ENCODE measurements around the gene FAM13B. TPM values are rescaled to one million over a fixed set of nuclear protein-coding genes. Genes with fewer than 3 reads are reported as not detected.
"Not testable (repeated sequence)": the region's sequence is repeated elsewhere in the genome, so short reads cannot be mapped to it uniquely, and the experiment has no call there.

The FAM13B gene
- polyA plus RNA-seq, 1 donor = 24.6 TPM

DNA sequence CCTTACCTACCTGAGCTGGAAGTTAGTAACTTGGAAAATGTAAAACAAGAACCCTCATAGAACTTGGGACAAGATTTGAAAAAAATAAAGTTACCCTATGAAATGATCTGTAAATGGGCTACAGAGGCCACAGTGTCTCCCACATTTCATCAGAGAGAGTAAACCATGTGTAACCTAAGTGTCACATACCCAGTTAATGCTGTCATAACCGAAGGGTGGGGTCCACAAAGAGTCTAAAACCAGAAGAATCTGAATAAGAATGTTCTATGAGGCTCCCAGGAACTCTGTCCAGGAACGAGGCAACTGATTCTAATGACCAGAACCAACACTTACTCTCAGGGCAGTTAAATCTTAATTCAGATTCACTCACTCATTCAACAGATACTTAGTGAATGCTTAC lies 1.0 kb upstream of the FAM13B start:
- DNase-seq = no peak

DNA sequence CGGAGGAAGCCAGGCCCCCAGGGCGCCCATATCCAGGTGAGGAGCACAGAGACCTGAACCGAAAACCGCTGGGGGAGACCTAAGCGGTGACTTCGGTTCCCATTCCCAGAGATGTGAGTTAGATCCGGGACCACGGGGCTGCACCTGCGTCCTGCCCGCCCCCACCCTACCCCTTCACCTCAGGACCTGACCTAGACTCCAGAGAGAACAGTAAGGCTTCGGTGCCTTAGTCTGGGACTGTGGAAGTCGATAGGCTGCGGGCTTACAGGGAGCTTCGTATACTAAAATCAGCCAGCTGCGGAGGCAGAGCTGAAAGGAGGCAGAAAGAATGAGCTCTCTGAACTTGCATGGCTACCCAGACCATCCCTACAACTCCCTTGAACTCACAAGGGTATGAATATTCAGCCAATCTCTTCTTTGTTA lies 518 bp upstream of the FAM13B start:
- no peak for DNase-seq

DNA sequence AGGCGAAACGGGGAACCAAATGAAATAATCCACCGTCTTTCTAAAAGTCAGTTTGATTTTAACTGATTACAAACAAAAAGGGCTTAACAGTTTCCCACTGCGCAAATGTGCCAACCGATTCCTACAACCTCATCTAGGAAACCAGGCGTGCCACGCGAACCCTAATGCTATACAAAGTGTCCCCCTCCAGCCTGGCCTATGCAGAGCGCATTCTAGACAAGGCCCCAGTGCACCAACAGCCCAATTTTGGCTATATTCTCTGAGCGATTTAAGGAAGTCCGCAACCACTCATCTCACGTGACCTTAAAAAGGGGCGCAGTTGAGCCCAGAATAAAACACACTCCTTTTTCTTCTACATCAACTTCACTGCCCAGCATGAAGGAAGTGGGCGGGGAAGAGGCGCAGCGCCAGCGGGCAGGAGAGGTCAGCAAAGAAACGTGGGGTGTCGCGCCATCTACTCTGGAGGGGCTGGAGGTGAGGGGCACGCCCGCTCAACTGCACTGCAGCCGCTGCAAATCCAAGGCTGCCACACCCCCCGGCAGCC lies 779 bp downstream of the FAM13B start:
- peak; percentile 60 for DNase-seq

DNA sequence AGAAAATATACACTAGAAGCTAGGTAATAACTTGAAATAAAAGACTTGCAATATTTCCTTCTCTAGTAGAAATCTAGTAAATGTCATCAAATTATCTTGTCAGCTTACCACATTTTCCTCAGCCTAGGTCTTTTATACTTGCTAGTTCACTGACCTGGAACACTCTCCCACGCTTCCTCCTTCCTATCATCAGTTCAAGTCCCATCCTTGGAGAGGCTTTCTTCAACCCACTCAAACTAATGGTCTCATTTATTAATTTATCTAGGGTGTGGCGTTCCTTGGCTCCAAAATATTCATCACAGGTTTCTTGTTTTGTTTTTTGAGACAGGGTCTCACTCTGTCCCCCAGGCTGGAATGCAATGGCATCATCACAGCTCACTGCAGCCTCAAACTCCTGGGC lies 2.9 kb downstream of the FAM13B start:
- DNase-seq = no peak

DNA sequence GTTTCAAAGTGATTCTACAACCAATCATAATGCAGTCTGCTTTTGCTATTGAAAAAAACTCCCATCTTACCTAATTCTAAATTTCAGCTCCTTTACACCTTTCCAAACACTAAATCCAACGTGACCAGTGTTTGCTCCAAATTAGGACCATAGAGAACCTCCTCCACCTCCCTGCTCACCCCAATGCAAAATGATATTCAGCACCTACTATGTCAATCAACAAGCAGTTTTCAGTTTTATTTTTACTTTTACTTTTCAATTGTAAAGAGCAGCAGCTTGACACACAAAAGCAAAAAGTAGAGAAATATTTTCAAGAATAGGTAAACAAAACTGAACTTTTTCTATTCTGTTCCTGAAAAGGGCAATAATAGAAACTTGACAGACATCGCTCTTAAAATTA lies 3.4 kb downstream of the FAM13B start:
- DNase-seq = no peak

DNA sequence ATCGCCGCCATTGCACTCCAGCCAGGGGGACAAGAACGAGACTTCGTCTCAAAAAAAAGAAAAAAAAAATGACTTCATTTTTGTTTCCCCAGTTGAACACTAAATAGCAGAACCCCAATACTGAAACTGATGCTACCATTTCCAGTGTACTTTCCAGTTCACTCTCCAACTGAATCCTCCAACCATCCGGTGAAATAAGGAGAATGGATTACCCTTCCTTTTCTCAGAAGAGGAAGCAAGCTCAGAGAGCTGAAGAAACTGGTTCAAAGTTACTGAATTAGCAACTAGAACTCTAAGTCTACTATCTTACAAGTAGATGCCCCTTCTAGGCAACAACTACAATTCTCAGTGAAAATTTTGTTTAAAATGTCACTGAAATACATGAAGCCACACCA lies 3.9 kb downstream of the FAM13B start:
- DNase-seq = no peak

DNA sequence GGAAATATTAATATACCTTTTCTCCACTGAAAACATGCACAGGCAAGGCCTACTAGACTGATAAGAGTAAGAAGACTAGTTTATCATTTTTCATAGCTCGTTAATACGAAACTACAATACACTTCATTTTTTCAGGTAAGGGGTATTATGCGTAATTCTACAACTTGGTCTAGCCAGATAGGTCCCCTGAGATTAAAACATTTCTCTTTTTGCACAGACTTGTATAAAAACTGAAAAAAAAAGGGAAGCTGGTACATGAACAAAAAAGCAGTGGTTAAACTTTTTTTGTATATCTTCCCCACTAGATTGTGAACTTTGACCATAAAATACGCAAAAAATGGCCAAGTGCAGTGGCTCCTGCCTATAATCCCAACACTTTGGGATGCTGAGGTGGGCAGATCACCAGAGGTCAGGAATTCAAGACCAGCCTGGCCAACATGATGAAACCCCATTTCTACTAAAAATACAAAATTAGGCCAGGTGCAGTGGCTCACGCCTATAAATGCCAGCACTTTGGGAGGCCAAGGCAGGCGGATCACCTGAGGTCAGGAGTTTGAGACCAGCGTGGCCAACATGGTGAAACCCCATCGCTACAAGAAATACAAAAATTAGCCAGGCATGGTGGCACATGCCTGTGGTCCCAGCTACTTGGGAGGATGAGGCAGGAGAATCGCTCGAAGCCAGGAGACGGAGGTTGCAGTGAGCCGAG lies 4.5 kb downstream of the FAM13B start:
- not testable (repeated sequence) for DNase-seq

DNA sequence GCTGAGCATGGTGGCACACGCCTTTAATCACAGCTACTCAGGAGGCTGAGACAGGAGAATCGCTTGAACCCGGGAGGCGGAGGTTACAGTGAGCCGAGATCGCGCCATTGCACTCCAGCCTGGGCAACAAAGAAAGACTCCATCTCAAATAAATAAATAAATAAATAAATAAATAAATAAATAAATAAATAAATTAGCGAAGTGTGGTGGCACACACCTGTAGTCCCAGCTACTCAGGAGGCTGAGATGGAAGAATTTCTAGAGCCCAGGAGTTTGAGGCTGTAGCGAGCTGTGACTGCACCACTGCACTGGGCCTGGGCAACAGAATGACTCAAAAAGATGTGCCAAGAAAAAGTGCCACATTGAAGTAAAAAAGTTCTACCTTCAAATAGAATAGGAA lies 6.1 kb downstream of the FAM13B start:
- DNase-seq = not testable (repeated sequence)

DNA sequence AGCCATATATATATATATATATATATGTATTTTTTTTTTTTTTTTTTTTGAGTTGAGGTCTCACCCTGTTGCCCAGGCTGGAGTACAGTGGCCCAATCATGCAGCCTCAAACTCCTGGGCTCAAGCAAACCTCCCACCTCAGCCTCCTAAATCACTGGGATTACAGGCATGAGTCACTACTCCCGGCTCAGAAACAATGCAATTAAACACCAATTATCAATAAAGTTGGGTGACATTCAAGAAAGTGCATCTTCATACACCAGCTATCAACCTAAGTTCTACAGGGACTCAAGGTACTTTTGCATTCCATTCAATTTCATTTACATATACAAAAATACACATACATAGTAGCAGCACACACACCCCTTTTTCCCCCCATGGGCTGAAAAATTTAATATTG lies 7.6 kb downstream of the FAM13B start:
- no peak for DNase-seq

DNA sequence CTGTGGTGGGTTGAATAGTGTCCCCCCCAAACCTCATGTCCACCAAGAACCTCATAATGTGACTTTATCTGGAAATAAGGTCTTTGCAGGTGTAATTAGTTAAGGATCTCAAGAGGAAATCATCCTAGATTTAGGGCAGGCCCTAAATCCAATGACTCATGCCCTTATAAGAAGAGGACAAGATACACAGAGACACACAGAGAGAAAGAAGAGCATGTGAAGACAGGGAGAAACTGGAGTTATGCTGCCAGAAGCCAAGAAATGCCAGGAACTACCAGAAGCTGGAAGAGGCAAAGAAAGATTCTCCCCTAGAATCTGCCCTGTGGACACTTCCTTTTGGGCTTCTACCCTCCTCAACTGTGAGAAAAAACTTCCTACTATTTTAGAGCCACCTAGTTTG lies 8.8 kb downstream of the FAM13B start:
- no peak for DNase-seq

DNA sequence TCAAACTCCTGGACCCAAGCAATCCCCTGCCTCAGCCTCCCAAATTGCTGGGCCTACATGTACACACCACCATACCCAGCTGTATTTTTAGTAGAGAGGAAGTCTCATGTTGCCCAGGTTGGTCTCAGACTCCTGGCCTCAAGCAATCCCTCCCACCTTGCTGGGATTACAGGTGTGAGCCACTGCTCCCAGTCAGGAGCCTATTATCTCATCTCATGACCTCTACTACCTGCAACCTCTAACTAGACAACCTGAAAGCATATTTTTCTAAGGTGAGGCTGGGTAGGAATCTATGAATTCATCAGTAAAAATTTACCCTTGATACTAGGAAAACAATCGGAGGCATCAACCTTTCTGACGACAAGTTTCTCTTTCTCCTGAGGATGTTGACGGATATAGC lies 10.0 kb downstream of the FAM13B start:
- DNase-seq = no peak

DNA sequence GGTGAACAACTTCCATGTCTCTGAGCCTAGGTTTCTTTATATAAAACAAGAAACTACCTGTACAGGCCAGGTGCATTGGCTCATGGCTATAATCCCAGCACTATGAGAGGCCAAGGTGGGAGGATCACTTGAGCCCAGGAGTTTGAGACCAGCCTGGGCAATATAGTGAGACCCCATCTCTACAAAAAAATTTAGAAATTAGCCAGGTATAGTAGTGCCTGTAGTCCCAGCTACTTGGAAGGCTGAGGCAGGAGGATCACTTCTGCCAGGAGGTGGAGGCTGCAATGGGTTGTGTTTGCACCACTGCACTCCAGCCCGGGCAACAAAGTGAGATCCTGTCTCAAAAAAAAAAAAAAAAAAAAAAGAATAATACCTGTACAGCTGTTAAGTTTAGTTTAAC lies 11.1 kb downstream of the FAM13B start:
- DNase-seq = no peak

DNA sequence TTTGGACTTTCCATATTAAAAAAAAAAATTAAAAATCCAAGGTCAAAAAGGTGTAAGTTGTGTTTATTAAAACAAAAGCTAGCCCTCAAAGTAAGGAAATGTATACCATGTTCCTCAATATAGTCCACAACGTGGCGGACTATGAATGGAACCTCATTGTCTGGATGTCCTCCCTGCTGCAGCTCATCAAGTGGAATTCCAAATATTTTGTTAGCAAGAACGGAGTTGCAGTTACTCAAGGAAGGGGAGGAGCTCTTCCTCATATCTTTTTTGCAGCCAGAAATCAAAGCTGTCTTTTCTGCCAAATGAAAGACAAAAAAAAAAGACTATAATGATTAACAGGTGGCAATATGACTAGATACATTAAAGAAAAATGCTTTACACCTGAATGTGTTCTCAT lies 14.0 kb downstream of the FAM13B start:
- no peak for DNase-seq

DNA sequence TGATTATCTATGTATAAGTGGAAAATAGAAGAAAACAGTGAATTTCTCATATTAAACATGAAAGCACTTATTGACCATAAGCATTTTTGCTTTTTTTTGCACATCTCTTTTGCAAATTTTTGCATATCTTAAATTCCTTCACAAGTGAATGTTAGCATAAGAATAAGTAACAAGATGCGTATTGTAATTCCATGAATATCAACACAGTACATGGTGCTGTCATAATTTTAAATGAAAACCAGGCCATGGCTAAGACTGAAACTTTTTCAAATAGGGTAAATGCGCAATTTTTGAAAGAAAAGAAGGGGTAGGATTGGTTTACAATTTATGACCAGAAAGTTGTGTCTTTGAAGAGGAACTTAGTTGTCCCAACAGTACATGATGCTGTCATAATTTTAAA lies 17.0 kb downstream of the FAM13B start:
- no peak for DNase-seq

DNA sequence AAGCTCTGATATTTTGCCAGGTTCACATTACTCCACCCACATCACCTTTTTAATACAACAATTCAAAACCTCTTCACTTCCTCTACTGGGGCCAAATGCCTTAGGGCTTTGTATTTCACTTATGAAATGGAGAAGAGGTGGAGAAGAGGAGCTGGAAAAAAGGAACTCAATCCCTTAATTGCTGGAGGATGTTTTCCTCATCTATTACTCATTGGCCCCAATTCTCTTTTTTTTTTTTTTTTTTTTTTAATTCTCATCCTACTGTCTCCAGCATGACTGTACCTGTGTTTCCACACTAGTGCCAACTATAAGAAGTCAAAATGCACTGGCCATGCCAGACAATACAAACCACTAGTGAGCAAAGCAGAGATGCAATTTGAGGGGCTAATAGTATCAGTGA lies 20.9 kb downstream of the FAM13B start:
- no peak for DNase-seq

DNA sequence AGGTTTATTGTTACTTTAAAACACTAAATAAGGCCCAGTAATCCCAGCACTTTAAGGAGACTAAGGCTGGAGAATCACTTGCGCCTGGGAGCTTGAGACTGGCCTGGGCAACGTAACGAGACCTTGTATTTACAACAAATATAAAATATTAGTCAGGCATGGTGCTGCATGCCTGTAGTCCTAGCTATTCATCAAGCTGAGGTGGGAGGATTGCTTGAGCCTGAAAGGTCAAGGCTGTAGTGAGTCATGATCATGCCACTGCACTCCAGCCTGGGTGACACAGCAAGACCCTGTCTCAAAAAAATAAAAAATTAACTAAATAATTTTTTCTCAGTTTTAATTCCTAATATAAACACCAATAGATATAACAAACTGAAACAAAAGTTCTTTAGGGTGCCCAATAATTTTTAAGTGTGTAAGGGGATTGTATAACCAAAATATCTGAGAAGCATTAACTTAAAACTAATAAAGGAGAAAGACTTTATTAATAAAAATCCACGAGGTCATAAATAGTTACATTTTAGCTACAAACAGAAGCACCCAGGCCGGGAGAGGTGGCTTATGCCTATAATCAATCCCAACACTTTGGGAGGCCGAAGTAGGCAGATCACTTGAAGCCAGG lies 32.7 kb downstream of the FAM13B start:
- no peak for DNase-seq

DNA sequence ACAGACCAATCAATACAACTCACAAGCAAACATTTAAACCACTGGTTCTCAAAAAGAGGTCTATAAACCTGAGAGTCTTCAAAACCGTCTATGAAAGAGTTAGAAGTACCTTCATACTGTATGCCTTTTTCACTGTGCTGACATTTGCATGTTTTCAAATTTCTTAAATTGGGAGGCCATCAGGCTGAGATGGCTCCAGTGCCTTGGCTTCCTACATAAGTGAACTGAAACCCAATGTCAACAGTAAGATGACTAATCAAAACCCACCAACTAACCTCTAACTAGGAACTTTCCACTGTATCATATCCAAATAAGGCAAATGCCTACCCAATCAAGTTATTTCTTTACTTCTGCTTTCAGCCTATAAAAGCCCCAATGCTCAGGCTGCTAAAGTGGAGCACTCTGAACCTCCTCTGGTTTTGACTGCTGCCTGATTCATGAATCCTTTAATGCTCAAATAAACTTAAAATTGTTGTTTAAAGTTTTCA lies 35.1 kb downstream of the FAM13B start:
- no peak for DNase-seq

DNA sequence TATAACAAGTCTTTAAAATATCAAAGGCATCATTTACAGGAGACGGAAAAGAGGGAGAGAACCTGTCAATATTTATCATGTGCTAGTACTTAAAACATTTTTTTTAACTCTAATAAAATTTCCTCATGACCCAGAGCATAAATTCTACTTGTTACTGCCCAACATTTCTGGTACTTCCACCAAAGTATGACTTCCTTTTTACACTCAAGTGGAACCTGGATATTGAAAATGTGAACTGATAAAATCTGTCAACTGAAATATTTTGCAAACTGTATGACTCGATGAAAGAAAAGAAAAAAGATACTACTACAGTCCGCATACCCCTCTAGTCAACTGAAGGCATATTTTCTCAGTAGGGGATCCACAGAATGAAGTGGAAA lies 37.1 kb downstream of the FAM13B start:
- no peak for DNase-seq

DNA sequence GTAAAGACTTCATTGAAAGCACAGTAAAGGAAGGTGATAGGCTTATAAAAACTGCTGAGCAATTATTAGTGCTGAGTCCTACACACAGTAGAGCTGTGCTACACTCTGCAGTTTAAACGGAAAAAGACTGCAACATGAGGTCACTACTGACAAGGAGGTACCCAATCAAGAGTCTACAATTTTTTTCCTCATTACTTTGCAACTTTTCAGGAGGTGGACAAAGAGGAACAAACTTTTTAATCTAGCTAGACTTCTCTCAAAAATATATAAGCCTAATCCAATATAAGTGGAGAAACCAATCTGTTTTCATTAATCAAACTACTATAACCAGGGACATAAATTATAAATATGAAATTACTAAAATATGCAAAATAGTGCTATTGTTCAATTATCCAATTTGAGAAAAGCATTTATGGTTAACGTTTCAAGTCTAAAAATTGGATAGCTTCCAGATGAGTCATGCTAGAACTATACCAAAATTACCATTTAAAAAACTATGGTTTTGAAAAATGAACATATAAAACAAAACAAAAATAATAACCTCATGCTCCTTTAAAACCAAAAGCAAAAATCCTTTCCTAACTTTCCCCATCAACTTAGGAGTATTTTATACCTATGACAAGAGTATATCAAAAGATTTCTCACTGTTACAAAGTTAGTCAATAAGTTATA lies 37.7 kb downstream of the FAM13B start:
- DNase-seq = peak; percentile 1

DNA sequence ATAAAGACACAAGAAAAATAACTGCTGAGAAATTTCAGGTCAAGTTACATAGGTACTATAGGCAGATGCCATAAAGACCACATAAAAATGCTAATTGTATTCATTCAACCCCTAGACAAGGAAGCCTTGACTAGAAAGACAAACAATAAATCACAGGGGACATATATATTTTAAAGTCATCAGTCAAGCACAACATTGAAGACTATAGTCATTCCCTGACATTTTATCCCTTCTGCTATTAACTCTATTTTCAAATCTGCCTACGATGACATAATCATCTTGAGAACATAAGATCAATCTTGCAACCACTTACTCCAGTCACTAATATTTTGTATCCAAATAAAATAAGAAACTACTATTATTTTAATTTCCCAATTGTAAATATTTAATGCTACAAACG lies 38.3 kb downstream of the FAM13B start:
- no peak for DNase-seq

DNA sequence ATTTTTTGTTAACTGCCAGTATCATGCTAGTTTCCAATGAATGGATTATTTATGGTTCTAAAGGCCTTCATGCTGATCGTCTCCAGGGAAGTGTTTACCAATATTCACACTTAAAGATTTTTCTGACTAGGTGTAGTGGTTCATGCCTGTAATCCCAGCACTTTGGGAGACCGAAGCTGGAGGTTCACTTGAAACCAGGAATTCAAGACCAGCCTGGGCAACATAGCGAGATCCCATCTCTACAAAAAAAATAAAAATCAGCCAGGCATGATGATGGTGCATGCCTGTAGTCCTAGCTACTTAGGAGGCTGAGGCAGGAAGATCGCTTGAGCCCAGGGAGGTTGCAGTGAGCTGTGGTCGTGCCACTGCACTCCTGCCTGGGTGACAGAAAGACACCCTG lies 43.5 kb downstream of the FAM13B start:
- DNase-seq = no peak

DNA sequence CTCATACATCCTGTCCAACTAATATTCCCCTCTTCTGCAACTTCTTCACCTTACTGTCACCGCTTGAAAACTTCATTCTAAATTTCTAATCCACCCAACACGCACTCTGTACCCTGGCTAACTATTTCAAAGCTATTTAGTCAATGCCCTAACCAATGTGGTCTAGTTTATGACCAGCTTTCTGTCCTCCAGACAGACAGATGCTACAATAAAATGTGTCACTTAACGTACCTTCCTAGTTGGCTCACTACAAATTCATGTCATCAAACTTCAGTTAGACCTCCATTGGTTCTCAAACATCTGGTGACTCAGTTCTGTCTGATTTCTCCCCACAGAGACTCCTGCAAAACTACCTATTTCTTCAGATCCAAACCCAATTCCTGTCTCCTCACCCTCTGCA lies 57.7 kb downstream of the FAM13B start:
- no peak for DNase-seq

DNA sequence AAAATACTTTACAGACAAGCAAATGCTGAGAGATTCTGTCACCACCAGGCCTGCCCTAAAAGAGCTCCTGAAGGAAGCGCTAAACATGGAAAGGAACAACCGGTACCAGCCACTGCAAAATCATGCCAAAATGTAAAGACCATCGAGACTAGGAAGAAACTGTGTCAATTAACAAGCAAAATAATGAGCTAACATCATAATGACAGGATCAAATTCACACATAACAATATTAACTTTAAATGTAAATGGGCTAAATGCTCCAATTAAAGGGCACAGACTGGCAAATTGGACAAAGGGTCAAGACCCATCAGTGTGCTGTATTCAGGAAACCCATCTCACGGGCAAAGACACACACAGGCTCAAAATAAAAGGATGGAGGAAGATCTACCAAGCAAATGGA lies 62.5 kb downstream of the FAM13B start:
- not testable (repeated sequence) for DNase-seq

DNA sequence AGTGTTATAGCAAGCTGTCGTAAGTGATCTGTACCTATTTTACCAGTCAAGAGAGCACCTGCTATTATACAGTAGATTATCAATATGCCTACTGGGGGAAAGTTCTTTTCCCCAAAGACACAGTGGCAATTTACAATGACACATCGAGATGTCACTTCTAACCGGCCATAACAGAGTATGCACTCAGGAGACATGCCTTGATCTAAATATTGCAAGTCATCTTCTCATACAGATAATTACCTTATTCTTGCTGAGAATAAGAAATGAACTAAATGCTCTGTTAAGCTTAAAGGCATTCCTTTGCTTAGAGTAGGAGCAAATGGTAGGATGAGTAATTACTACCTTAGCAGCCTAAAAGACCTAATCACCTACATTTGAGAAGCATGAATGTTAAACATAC lies 72.1 kb downstream of the FAM13B start:
- DNase-seq = no peak
